Measurements from ENCODE around the gene HINFP. TPM values are rescaled to one million over a fixed set of nuclear protein-coding genes. Genes with fewer than 3 reads are reported as not detected.

Gene HINFP, protein sequence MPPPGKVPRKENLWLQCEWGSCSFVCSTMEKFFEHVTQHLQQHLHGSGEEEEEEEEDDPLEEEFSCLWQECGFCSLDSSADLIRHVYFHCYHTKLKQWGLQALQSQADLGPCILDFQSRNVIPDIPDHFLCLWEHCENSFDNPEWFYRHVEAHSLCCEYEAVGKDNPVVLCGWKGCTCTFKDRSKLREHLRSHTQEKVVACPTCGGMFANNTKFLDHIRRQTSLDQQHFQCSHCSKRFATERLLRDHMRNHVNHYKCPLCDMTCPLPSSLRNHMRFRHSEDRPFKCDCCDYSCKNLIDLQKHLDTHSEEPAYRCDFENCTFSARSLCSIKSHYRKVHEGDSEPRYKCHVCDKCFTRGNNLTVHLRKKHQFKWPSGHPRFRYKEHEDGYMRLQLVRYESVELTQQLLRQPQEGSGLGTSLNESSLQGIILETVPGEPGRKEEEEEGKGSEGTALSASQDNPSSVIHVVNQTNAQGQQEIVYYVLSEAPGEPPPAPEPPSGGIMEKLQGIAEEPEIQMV
- 10 to 100 TPM; 43.8 to 44.8 TPM for total RNA-seq
- 30.6 TPM for polyA plus RNA-seq (2013, experiment 1 of 2)
- polyA plus RNA-seq (2013, experiment 2 of 2) = 30.8 TPM
- long read RNA-seq, experiment 1, partial matches to known transcripts = 5 of 18 reads
- long read RNA-seq, experiment 1, other reads (novel, unspliced or antisense) = 10 of 18 reads
- long read RNA-seq, experiment 2, transcript HINFP-201 (10 exons, 3,163 nt) = major isoform, 25 of 46 reads
- long read RNA-seq, experiment 2, partial matches to known transcripts = 5 of 46 reads
- long read RNA-seq, experiment 2, other reads (novel, unspliced or antisense) = 16 of 46 reads
- long read RNA-seq, experiment 3, transcript HINFP-201 (10 exons, 3,163 nt) = major isoform, 72 of 122 reads
- long read RNA-seq, experiment 3, partial matches to known transcripts = 4 of 122 reads
- long read RNA-seq, experiment 3, other reads (novel, unspliced or antisense) = 46 of 122 reads
- long read RNA-seq, experiment 4, transcript HINFP-201 (10 exons, 3,163 nt) = major isoform, 10 of 15 reads
- long read RNA-seq, experiment 4, partial matches to known transcripts = 1 of 15 reads
- long read RNA-seq, experiment 4, other reads (novel, unspliced or antisense) = 4 of 15 reads

DNA sequence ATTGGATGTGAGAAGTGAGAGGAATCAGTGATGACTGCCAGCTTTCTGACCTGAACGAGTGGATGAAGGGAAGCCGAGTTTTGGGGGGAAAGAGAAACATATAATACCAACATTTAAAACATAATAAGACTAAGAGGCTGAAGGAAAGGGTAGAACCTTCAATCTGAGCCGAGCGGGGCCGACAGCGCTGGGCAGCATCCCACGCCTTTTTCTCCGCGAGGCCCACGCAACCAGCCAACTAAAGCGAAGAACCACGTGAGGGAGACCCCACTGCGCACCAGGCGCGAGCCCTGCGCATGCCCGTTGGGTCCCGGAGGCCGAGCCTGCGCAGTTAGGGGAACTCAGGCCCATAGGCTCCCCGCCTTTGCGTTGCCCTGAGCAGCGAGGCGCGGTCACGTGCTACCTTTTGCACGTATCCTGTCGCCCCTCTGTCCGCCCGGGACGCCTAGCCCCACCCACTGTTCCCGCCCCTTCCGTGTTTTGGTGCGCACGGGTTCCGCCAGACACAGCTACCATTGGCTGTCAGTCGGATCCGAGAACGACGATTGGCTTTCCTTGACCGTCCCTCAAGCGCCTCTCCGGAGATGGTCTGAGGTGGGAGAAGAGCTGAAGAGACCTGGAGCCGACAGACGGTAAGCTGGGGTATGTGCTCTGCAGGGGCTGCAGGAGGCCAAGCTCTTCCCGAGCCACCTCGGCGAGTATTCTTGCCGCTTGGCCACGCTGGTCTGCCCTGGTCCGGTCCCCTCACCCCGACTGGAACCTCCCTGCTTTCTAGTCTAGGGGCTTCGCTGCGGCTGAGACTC lies at the start of gene HINFP:
Gene HINFP (plus strand): TSS at position 573 of the 803 bp plus-strand sequence. CDS start 5,365 bp downstream, outside the sequence.
- peak within 1 kb of the TSS; percentile 91 for H3K4me3 Mint-ChIP-seq
- Histone ChIP-seq H3K9ac (ENCODE audit: extremely low read depth, low read length, poor library complexity, severe bottlenecking) (peak within 1 kb of the TSS; percentile 79), H3K4me1 (ENCODE audit: control insufficient read depth, insufficient read depth, low read length) (no peaks in the 10 kb centered on the region), H3K4me3 (ENCODE audit: low read length) (peak within 1 kb of the TSS; percentile 94), H3K27ac (ENCODE audit: low read depth, low read length) (no peak within 1 kb of the TSS), H3K9me3 (ENCODE audit: control insufficient read depth, low read length) (no peaks in the 10 kb centered on the region), H3K36me3 (ENCODE audit: control insufficient read depth, insufficient read depth, low read length) (peaks cover 21% of the 10 kb centered on the region), H3K27me3 (ENCODE audit: control insufficient read depth, insufficient read depth, low read length, poor library complexity, severe bottlenecking) (no peaks in the 10 kb centered on the region)
- 1% methylated on average over 44 to 53 of the region's 54 CpGs for WGBS, 2 experiments (ENCODE audit: insufficient coverage in 1 of 2, insufficient read length in 1 of 2)
- H3K4me1 Mint-ChIP-seq = peaks cover 18% of the 10 kb centered on the region
- peaks cover 9% of the 10 kb centered on the region for H3K36me3 Mint-ChIP-seq (ENCODE audit: low read depth)
- H3K9me3 Mint-ChIP-seq = no peaks in the 10 kb centered on the region
- no peaks in the 10 kb centered on the region for H3K27me3 Mint-ChIP-seq (ENCODE audit: insufficient read depth)
- peak; percentile 100 for DNase-seq
- H3K27ac Mint-ChIP-seq = peak within 1 kb of the TSS; percentile 93
- TF ChIP-seq, protein P1, sequence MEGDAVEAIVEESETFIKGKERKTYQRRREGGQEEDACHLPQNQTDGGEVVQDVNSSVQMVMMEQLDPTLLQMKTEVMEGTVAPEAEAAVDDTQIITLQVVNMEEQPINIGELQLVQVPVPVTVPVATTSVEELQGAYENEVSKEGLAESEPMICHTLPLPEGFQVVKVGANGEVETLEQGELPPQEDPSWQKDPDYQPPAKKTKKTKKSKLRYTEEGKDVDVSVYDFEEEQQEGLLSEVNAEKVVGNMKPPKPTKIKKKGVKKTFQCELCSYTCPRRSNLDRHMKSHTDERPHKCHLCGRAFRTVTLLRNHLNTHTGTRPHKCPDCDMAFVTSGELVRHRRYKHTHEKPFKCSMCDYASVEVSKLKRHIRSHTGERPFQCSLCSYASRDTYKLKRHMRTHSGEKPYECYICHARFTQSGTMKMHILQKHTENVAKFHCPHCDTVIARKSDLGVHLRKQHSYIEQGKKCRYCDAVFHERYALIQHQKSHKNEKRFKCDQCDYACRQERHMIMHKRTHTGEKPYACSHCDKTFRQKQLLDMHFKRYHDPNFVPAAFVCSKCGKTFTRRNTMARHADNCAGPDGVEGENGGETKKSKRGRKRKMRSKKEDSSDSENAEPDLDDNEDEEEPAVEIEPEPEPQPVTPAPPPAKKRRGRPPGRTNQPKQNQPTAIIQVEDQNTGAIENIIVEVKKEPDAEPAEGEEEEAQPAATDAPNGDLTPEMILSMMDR (conservative IDR thresholded peaks at IDR 0.05) = no peak

DNA sequence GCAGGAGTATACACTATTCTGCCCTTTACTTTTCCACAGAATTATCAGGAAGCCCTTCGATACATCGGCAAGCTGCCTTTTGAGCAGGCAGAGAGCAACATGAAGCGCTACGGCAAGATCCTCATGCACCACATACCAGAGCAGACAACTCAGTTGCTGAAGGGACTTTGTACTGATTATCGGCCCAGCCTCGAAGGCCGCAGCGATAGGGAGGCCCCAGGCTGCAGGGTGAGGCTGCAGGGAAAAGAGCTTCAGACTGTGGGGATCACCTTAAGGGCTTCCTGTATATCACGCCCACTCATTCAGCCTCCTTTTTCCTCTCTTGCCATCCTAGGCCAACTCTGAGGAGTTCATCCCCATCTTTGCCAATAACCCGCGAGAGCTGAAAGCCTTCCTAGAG lies 43.5 kb upstream of the HINFP start:
- H3K9me3 Mint-ChIP-seq = no peaks in the 10 kb centered on the region
- H3K36me3 Mint-ChIP-seq (ENCODE audit: low read depth) = peaks cover 66% of the 10 kb centered on the region
- H3K4me3 ChIP-seq (ENCODE audit: low read length) = no peak overlapping the region
- 98 to 100% methylated on average over 10 to 11 of the region's 11 CpGs for WGBS, 2 experiments (ENCODE audit: insufficient coverage in 1 of 2, insufficient read length in 1 of 2)
- no peak for DNase-seq
- no peak overlapping the region for H3K4me3 Mint-ChIP-seq
- no peak overlapping the region for H3K9ac ChIP-seq (ENCODE audit: extremely low read depth, low read length, poor library complexity, severe bottlenecking)
- H3K27ac ChIP-seq (ENCODE audit: low read depth, low read length) = no peak overlapping the region
- no peaks in the 10 kb centered on the region for H3K9me3 ChIP-seq (ENCODE audit: control insufficient read depth, low read length)
- no peak overlapping the region for H3K27ac Mint-ChIP-seq
- TF ChIP-seq, protein P1 (conservative IDR thresholded peaks at IDR 0.05) = no peak
- H3K4me1 ChIP-seq (ENCODE audit: control insufficient read depth, insufficient read depth, low read length) = no peaks in the 10 kb centered on the region
- no peaks in the 10 kb centered on the region for H3K4me1 Mint-ChIP-seq
- no peaks in the 10 kb centered on the region for H3K27me3 Mint-ChIP-seq (ENCODE audit: insufficient read depth)
- peaks cover 73% of the 10 kb centered on the region for H3K36me3 ChIP-seq (ENCODE audit: control insufficient read depth, insufficient read depth, low read length)
- H3K27me3 ChIP-seq (ENCODE audit: control insufficient read depth, insufficient read depth, low read length, poor library complexity, severe bottlenecking) = no peaks in the 10 kb centered on the region
